Kidney tubule cell (primary cell): ENCODE measurements around the gene POLR3K.
"Not testable (repeated sequence)": the region's sequence is repeated elsewhere in the genome, so short reads cannot be mapped to it uniquely, and the experiment has no call there.

ENCODE experiments used
- DNase-seq: peaks from one replicate; pipeline ENCODE4 v3.0.0-alpha.2; 2018; ENCODE audit warnings: low spot score

POLR3K gene

GRCh38 chr16:63998-64913, 10.8 kb upstream of the POLR3K start:
- no peak for DNase-seq

GRCh38 chr16:63466-63865, 10.1 kb upstream of the POLR3K start:
- DNase-seq = no peak

GRCh38 chr16:62968-63391, 9.6 kb upstream of the POLR3K start:
- DNase-seq = no peak

- no peak for DNase-seq
Measured at GRCh38 chr16:62283-62967, 9.0 kb upstream of the POLR3K start.

- DNase-seq = no peak
Measured at GRCh38 chr16:61879-62281, 8.5 kb upstream of the POLR3K start.

GRCh38 chr16:60929-61878, 7.8 kb upstream of the POLR3K start:
- DNase-seq = no peak

- DNase-seq = no peak
Measured at GRCh38 chr16:60166-60565, 6.8 kb upstream of the POLR3K start.

GRCh38 chr16:59440-60059, 6.1 kb upstream of the POLR3K start:
- no peak for DNase-seq

GRCh38 chr16:58491-59439, 5.4 kb upstream of the POLR3K start:
- no peak for DNase-seq

- no peak for DNase-seq
Measured at GRCh38 chr16:57711-58110, 4.3 kb upstream of the POLR3K start.

GRCh38 chr16:56231-56927, 3.0 kb upstream of the POLR3K start:
- no peak for DNase-seq

- DNase-seq = no peak
Measured at GRCh38 chr16:55571-56136, 2.2 kb upstream of the POLR3K start.

GRCh38 chr16:54237-54581, 801 bp upstream of the POLR3K start:
- DNase-seq = no peak

- DNase-seq = no peak
Measured at GRCh38 chr16:50769-51591, 2.4 kb downstream of the POLR3K start.

- DNase-seq = no peak
Measured at GRCh38 chr16:47234-47633, 6.2 kb downstream of the POLR3K start.

- not testable (repeated sequence) for DNase-seq
Measured at GRCh38 chr16:46510-46909, 6.9 kb downstream of the POLR3K start.

GRCh38 chr16:45454-45853, 8.0 kb downstream of the POLR3K start:
- no peak for DNase-seq

- DNase-seq = no peak
Measured at GRCh38 chr16:44655-45054, 8.8 kb downstream of the POLR3K start.

GRCh38 chr16:43294-43693, 10.1 kb downstream of the POLR3K start:
- DNase-seq = no peak
